SU-DHL-6 (cell line): ENCODE results near the gene SLC9A9.

Source experiments
- EZH2phosphoT487 ChIP-seq: fragments of 200-600 bp; sonication (generic), shearing (Covaris generic); conservative IDR thresholded peaks from 2 replicates; pipeline ENCODE4 v1.6.1; 2018; ENCODE audit warnings: mild to moderate bottlenecking, antibody characterized with exemption, low read length, moderate library complexity, mixed read lengths
- TF ChIP-seq, protein P1 (sequence below): fragments of 200-600 bp; sonication (generic); IDR thresholded peaks from one replicate; pipeline ENCODE4 v1.5.1; 2017; ENCODE audit warnings: antibody characterized with exemption, mild to moderate bottlenecking, low read length, moderate library complexity; ENCODE audit not compliant: insufficient read depth, poor library complexity, severe bottlenecking

DNA sequence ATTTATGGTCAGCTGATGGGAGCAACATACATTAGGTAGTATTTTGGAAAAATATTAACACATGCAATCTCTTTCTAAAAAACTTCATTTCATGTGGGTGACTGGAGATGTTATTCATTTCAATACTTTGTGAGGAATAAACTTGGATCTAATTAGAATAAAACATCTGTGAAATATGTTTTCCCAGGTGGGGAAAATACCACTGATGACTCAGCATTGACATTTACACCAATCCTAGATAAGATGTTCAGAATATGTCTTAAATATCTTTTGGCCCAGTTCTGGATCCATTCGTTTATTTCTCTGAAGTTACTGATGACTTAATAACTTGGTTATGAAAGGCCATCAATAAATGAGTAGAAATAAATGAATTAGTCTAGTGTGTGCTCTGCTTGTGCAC is 481.1 kb downstream of the SLC9A9 start:
- TF ChIP-seq EZH2phosphoT487: no peak
- TF ChIP-seq, protein P1, sequence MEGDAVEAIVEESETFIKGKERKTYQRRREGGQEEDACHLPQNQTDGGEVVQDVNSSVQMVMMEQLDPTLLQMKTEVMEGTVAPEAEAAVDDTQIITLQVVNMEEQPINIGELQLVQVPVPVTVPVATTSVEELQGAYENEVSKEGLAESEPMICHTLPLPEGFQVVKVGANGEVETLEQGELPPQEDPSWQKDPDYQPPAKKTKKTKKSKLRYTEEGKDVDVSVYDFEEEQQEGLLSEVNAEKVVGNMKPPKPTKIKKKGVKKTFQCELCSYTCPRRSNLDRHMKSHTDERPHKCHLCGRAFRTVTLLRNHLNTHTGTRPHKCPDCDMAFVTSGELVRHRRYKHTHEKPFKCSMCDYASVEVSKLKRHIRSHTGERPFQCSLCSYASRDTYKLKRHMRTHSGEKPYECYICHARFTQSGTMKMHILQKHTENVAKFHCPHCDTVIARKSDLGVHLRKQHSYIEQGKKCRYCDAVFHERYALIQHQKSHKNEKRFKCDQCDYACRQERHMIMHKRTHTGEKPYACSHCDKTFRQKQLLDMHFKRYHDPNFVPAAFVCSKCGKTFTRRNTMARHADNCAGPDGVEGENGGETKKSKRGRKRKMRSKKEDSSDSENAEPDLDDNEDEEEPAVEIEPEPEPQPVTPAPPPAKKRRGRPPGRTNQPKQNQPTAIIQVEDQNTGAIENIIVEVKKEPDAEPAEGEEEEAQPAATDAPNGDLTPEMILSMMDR: no peak
